Prostate gland (tissue), 2 donors: ENCODE data around the gene RALGPS1.

Experiments used
- CTCF ChIP-seq, 4 experiments: fragments of 200-600 bp in 2 of 4; fragments of 450-650 bp in 2 of 4; sonication (generic) in 2 of 4; IDR thresholded peaks; 1 replicate in 3 of 4; 2 replicates in 1 of 4; pipeline ENCODE4 v1.5.1; 2016 to 2019; ENCODE audit warnings: antibody characterized with exemption in 4 of 4, mild to moderate bottlenecking in 2 of 4, moderate library complexity in 2 of 4
- POLR2A ChIP-seq: fragments of 450-650 bp; IDR thresholded peaks from one replicate; pipeline ENCODE4 v1.6.1; 2016; ENCODE audit warnings: antibody characterized with exemption, mild to moderate bottlenecking

DNA sequence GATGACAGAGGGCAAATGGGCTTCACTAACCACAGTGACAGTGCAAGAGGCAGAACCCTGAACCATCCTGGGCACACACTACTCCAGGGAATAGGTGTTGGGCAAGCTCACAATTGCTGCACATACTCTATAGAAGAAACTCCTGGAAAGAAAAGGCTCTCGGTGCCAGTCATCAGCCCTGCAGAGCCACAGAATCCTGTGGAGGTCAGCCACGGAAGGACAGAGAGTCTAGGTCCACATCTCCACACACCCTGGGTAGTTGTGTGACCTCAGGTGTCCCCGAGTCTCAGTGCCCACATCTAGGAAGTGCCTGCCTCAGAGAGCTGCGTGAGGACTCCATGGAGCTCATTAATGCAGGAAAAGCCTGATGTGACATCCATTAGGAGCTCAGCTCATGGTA, 223.9 kb downstream of the RALGPS1 start:
- TF ChIP-seq CTCF (IDR thresholded peaks at IDR 0.05) (no peak), POLR2A (no peak)
